Sigmoid colon (tissue), 7 donors: ENCODE measurements around the gene ITPR2. TPM values are rescaled to one million over a fixed set of nuclear protein-coding genes. Genes with fewer than 3 reads are reported as not detected.

ENCODE experiments used
- DNase-seq: peaks from one replicate; pipeline ENCODE4 v3.0.0-alpha.2; 2019
- H3K27ac ChIP-seq, 4 donors: fragments of 200-600 bp; sonication (generic); one replicate each; pipeline ENCODE4 v1.5.1; 2016 to 2019; ENCODE audit warnings: mild to moderate bottlenecking in 1 of 4
- H3K27me3 ChIP-seq, 3 donors: fragments of 200-600 bp; sonication (generic); one replicate each; pipeline ENCODE4 v1.5.1; 2019; ENCODE audit warnings: mild to moderate bottlenecking in 1 of 3
- H3K36me3 ChIP-seq, 4 donors: fragments of 200-600 bp; sonication (generic); one replicate each; pipeline ENCODE4 v1.5.1; 2016 to 2019
- H3K4me1 ChIP-seq, 4 donors: fragments of 200-600 bp; sonication (generic); one replicate each; pipeline ENCODE4 v1.5.1; 2017 to 2019
- H3K4me3 ChIP-seq, 4 donors: fragments of 200-600 bp; sonication (generic); one replicate each; pipeline ENCODE4 v1.5.1; 2017 to 2019; ENCODE audit warnings: mild to moderate bottlenecking in 2 of 4, moderate library complexity in 1 of 4
- H3K9me3 ChIP-seq, 4 donors: fragments of 200-600 bp in 3 of 4; sonication (generic) in 3 of 4; one replicate each; pipeline versions ENCODE4 v1.5.1 to v1.6.1; 2013 to 2019
- CTCF ChIP-seq, 4 experiments: fragments of 450-650 bp in 3 of 4; fragments of 200-600 bp in 1 of 4; IDR thresholded peaks; one replicate each; pipeline ENCODE4 v1.5.1; 2016 to 2019; ENCODE audit warnings: antibody characterized with exemption in 4 of 4, mild to moderate bottlenecking in 3 of 4, moderate library complexity in 2 of 4
- EP300 ChIP-seq, 4 donors: sonication (generic); formaldehyde crosslinking; IDR thresholded peaks; one replicate each; pipeline ENCODE4 v1.6.1; 2017; ENCODE audit warnings: antibody characterized with exemption in 4 of 4
- POLR2A ChIP-seq, 2 donors: fragments of 450-650 bp; IDR thresholded peaks; one replicate each; pipeline ENCODE4 v1.6.1; 2016; ENCODE audit warnings: antibody characterized with exemption in 2 of 2, mild to moderate bottlenecking in 2 of 2, moderate library complexity in 2 of 2
- POLR2AphosphoS5 ChIP-seq, 4 donors: sonication (generic); formaldehyde crosslinking; IDR thresholded peaks; one replicate each; pipeline ENCODE4 v1.6.1; 2017; ENCODE audit warnings: antibody characterized with exemption in 4 of 4
- WGBS, 2 donors: extraction: QIAGEN DNeasy Blood & Tissue Kit; methylation state at CpG; one replicate each; pipeline ENCODE4 v1.1.7; 2013; 5-methylcytosine and 5-hydroxymethylcytosine counted together
- intact Hi-C: fragments of 100-400 bp; cut with DNase I; formaldehyde crosslinking; loops from one replicate; pipeline ENCODE4 v1.15.1; 2023
- polyA plus RNA-seq, 3 donors: library from polyadenylated mRNA; stranded (reverse); fragments of 200-250 nt; gene quantifications; one replicate each; pipeline ENCODE4 v1.2.3, GENCODE V29; 2013
- total RNA-seq, 4 donors: library from RNA; depleted of rRNA; stranded (reverse); fragments of >200 nt; gene quantifications; one replicate each; pipeline ENCODE4 v1.1.0, GENCODE V29; 2016
- donor health status: healthy with polysubstance abuse.
- donor health status: Bipolar disorder and iron deficiency.
- donor health status: healthy.

The ITPR2 gene
- total and polyA plus RNA-seq, 7 donors, result 1.4 to 78.1 (median 58.9) TPM

GRCh38 chr12:26770239-26771070, 62.5 kb downstream of the ITPR2 start:
- intact Hi-C loops, result no loop called here
- TF ChIP-seq POLR2AphosphoS5 (IDR thresholded peaks at IDR 0.05) (no peak), POLR2A (IDR thresholded peaks at IDR 0.05) (no peak), CTCF (IDR thresholded peaks at IDR 0.05) (no peak), EP300 (IDR thresholded peaks at IDR 0.05) (no peak)
- Histone ChIP-seq H3K36me3 (no peaks in the 10 kb centered on the region), H3K9me3 (no peaks in the 10 kb centered on the region), H3K27ac (no peak overlapping the region), H3K4me1 (peaks cover 0 to 37% (median 8%) of the 10 kb centered on the region in 4 donors), H3K27me3 (no peaks in the 10 kb centered on the region), H3K4me3 (no peak overlapping the region)
- no peak for DNase-seq
- WGBS, 2 donors, result 71 to 92% methylated on average over 5 of the region's 5 CpGs

- 55 to 60% methylated on average over 3 of the region's 3 CpGs for whole genome bisulfite sequencing, 2 donors
- no peak overlapping the region for H3K27ac ChIP-seq
- no peaks in the 10 kb centered on the region for H3K36me3 ChIP-seq
- peaks cover 0 to 37% (median 8%) of the 10 kb centered on the region in 4 donors for H3K4me1 ChIP-seq
- no peak for DNase-seq
- no peak for TF ChIP-seq POLR2AphosphoS5 (IDR thresholded peaks at IDR 0.05)
- no peak for TF ChIP-seq POLR2A (IDR thresholded peaks at IDR 0.05)
- no peak for TF ChIP-seq CTCF (IDR thresholded peaks at IDR 0.05)
- no peak for TF ChIP-seq EP300 (IDR thresholded peaks at IDR 0.05)
- no peaks in the 10 kb centered on the region for H3K27me3 ChIP-seq
- intact Hi-C loops, result no loop called here
- H3K4me3 ChIP-seq, result no peak overlapping the region
- no peaks in the 10 kb centered on the region for H3K9me3 ChIP-seq
Observed at GRCh38 chr12:26769611-26770010, 63.4 kb downstream of the ITPR2 start.

- no peaks in the 10 kb centered on the region for H3K27me3 ChIP-seq
- no peaks in the 10 kb centered on the region for H3K9me3 ChIP-seq
- no peak overlapping the region for H3K4me3 ChIP-seq
- no peak for TF ChIP-seq POLR2A (IDR thresholded peaks at IDR 0.05)
- TF ChIP-seq EP300 (IDR thresholded peaks at IDR 0.05), result no peak
- TF ChIP-seq POLR2AphosphoS5 (IDR thresholded peaks at IDR 0.05), result no peak
- TF ChIP-seq CTCF (IDR thresholded peaks at IDR 0.05), result no peak
- 21 to 60% methylated on average over 1 of the region's 1 CpG for WGBS, 2 donors
- no peaks in the 10 kb centered on the region for H3K36me3 ChIP-seq
- intact Hi-C loops, result no loop called here
- peaks cover 0 to 41% (median 8%) of the 10 kb centered on the region in 4 donors for H3K4me1 ChIP-seq
- H3K27ac ChIP-seq, result no peak overlapping the region
- no peak for DNase-seq
Observed at GRCh38 chr12:26768611-26769603, 64.1 kb downstream of the ITPR2 start.

- Histone ChIP-seq H3K4me3 (no peak overlapping the region), H3K27ac (no peak overlapping the region), H3K36me3 (no peaks in the 10 kb centered on the region), H3K4me1 (peaks cover 0 to 39% (median 10%) of the 10 kb centered on the region in 4 donors), H3K9me3 (no peaks in the 10 kb centered on the region), H3K27me3 (no peaks in the 10 kb centered on the region)
- no peak for DNase-seq
- WGBS, 2 donors, result 77 to 93% methylated on average over 4 of the region's 4 CpGs
- intact Hi-C loops, result no loop called here
- TF ChIP-seq CTCF (IDR thresholded peaks at IDR 0.05) (no peak), POLR2A (IDR thresholded peaks at IDR 0.05) (no peak), EP300 (IDR thresholded peaks at IDR 0.05) (no peak), POLR2AphosphoS5 (IDR thresholded peaks at IDR 0.05) (no peak)
Observed at GRCh38 chr12:26767865-26768264, 65.1 kb downstream of the ITPR2 start.
